Prostate gland (tissue), 2 donors: ENCODE results near the gene DCHS2. TPM values are rescaled to one million over a fixed set of nuclear protein-coding genes. Genes with fewer than 3 reads are reported as not detected.

Source experiments
- DNase-seq: peaks from one replicate; pipeline ENCODE4 v3.0.0-alpha.2; 2019; ENCODE audit warnings: low spot score
- H3K27ac ChIP-seq, 2 donors: fragments of 200-600 bp; sonication (generic); 2 replicates each; pipeline ENCODE4 v1.5.1; 2017 to 2019
- H3K27me3 ChIP-seq: fragments of 200-600 bp; sonication (generic); replicated peaks from 2 replicates; pipeline ENCODE4 v1.5.1; 2019; ENCODE audit not compliant: insufficient read depth
- H3K36me3 ChIP-seq, 2 donors: fragments of 200-600 bp; sonication (generic); 1 replicate in 1 of 2; 2 replicates in 1 of 2; pipeline versions ENCODE4 v1.5.1 to v1.8.1; 2017 to 2019
- H3K4me1 ChIP-seq: fragments of 200-600 bp; sonication (generic); replicated peaks from 2 replicates; pipeline ENCODE4 v1.5.1; 2019
- H3K4me3 ChIP-seq, 2 donors: fragments of 200-600 bp; sonication (generic); 2 replicates each; pipeline ENCODE4 v1.5.1; 2017 to 2019
- H3K9me3 ChIP-seq: fragments of 200-600 bp; sonication (generic); 2 replicates; pipeline ENCODE4 v1.5.1; 2017
- CTCF ChIP-seq, 4 experiments: fragments of 200-600 bp in 2 of 4; fragments of 450-650 bp in 2 of 4; sonication (generic) in 2 of 4; IDR thresholded peaks; 1 replicate in 3 of 4; 2 replicates in 1 of 4; pipeline ENCODE4 v1.5.1; 2016 to 2019; ENCODE audit warnings: antibody characterized with exemption in 4 of 4, mild to moderate bottlenecking in 2 of 4, moderate library complexity in 2 of 4
- POLR2A ChIP-seq: fragments of 450-650 bp; IDR thresholded peaks from one replicate; pipeline ENCODE4 v1.6.1; 2016; ENCODE audit warnings: antibody characterized with exemption, mild to moderate bottlenecking
- POLR2AphosphoS5 ChIP-seq: sonication (generic); formaldehyde crosslinking; IDR thresholded peaks from one replicate; pipeline ENCODE4 v1.6.1; 2017; ENCODE audit warnings: antibody characterized with exemption
- WGBS: methylation state at CpG from one replicate; pipeline ENCODE4 v1.1.5; 2018; 5-methylcytosine and 5-hydroxymethylcytosine counted together
- intact Hi-C: fragments of 100-400 bp; cut with DNase I; formaldehyde crosslinking; loops from one replicate; pipeline ENCODE4 v1.14.2; 2022
- total RNA-seq, 2 donors: library from RNA; depleted of rRNA; stranded (reverse); fragments of >200 nt; gene quantifications; one replicate each; pipeline ENCODE4 v1.1.0, GENCODE V29; 2016

DCHS2 gene
- total RNA-seq, 2 donors from 2014 or later: 1.8 to 2.2 TPM

GRCh38 chr4:154276496-154276895, 215.1 kb downstream of the DCHS2 start:
- intact Hi-C loops: no loop called here
- Histone ChIP-seq H3K27me3 (no peaks in the 10 kb centered on the region), H3K36me3 (no peaks in the 10 kb centered on the region), H3K4me1 (no peaks in the 10 kb centered on the region), H3K27ac (no peak overlapping the region), H3K9me3 (no peaks in the 10 kb centered on the region), H3K4me3 (no peak overlapping the region)
- no peak for TF ChIP-seq CTCF (IDR thresholded peaks at IDR 0.05)
- no peak for TF ChIP-seq POLR2A
- no peak for TF ChIP-seq POLR2AphosphoS5
- WGBS: 83% methylated on average over 1 of the region's 1 CpG
- DNase-seq: no peak

- no peaks in the 10 kb centered on the region for H3K4me1 ChIP-seq
- H3K36me3 ChIP-seq: no peaks in the 10 kb centered on the region
- intact Hi-C loops: no loop called here
- H3K27me3 ChIP-seq: no peaks in the 10 kb centered on the region
- no peaks in the 10 kb centered on the region for H3K9me3 ChIP-seq
- 69% methylated on average over 4 of the region's 4 CpGs for WGBS
- TF ChIP-seq POLR2AphosphoS5 (no peak), POLR2A (no peak), CTCF (IDR thresholded peaks at IDR 0.05) (no peak)
- no peak overlapping the region for H3K27ac ChIP-seq
- no peak overlapping the region for H3K4me3 ChIP-seq
- DNase-seq: no peak
These were observed 236.6 kb downstream of the DCHS2 start for GRCh38 chr4:154254999-154255398.

GRCh38 chr4:154234576-154234975, 257.0 kb downstream of the DCHS2 start:
- DNase-seq: no peak
- Histone ChIP-seq H3K36me3 (no peaks in the 10 kb centered on the region), H3K4me3 (no peak overlapping the region), H3K27ac (no peak overlapping the region), H3K4me1 (no peaks in the 10 kb centered on the region), H3K9me3 (no peaks in the 10 kb centered on the region), H3K27me3 (no peaks in the 10 kb centered on the region)
- no peak for TF ChIP-seq CTCF (IDR thresholded peaks at IDR 0.05)
- TF ChIP-seq POLR2A: no peak
- TF ChIP-seq POLR2AphosphoS5: no peak
- intact Hi-C loops: no loop called here
- 83% methylated on average over 4 of the region's 4 CpGs for WGBS

GRCh38 chr4:154231806-154232478, 259.7 kb downstream of the DCHS2 start:
- intact Hi-C loops: no loop called here
- TF ChIP-seq POLR2AphosphoS5: no peak
- TF ChIP-seq POLR2A: no peak
- TF ChIP-seq CTCF (IDR thresholded peaks at IDR 0.05): no peak
- Histone ChIP-seq H3K4me1 (no peaks in the 10 kb centered on the region), H3K36me3 (no peaks in the 10 kb centered on the region), H3K9me3 (no peaks in the 10 kb centered on the region), H3K27me3 (no peaks in the 10 kb centered on the region), H3K4me3 (no peak overlapping the region), H3K27ac (no peak overlapping the region)
- DNase-seq: no peak
- 47% methylated on average over 2 of the region's 2 CpGs for WGBS

GRCh38 chr4:154230723-154231122, 260.9 kb downstream of the DCHS2 start:
- H3K4me3 ChIP-seq: no peak overlapping the region
- H3K27me3 ChIP-seq: no peaks in the 10 kb centered on the region
- intact Hi-C loops: no loop called here
- H3K27ac ChIP-seq: no peak overlapping the region
- TF ChIP-seq CTCF (IDR thresholded peaks at IDR 0.05) (no peak), POLR2AphosphoS5 (no peak), POLR2A (no peak)
- H3K9me3 ChIP-seq: no peaks in the 10 kb centered on the region
- DNase-seq: no peak
- H3K4me1 ChIP-seq: no peaks in the 10 kb centered on the region
- WGBS: 90% methylated on average over 3 of the region's 3 CpGs
- no peaks in the 10 kb centered on the region for H3K36me3 ChIP-seq
